Effector memory CD4-positive, alpha-beta T cell (primary cell): ENCODE measurements around the gene PPP1R37.
A peak's percentile ranks its signal among the peaks of the same experiment; 100 is the strongest.

ENCODE experiments used
- DNase-seq, 3 donors: peaks; one replicate each; pipeline ENCODE4 v3.0.0-alpha.2; 2020
- H3K27ac ChIP-seq: 2 replicates; pipeline ENCODE4 v1.7.0; 2013; ENCODE audit warnings: mild to moderate bottlenecking, low read length, moderate library complexity; ENCODE audit not compliant: insufficient read depth, poor library complexity, severe bottlenecking
- H3K27me3 ChIP-seq: replicated peaks from 2 replicates; pipeline ENCODE4 v1.7.0; 2013; ENCODE audit warnings: mild to moderate bottlenecking, low read length; ENCODE audit not compliant: insufficient read depth, control insufficient read depth, poor library complexity, severe bottlenecking
- H3K36me3 ChIP-seq: 2 replicates; pipeline ENCODE4 v1.7.0; 2013; ENCODE audit warnings: mild to moderate bottlenecking, low read length, moderate library complexity; ENCODE audit not compliant: control insufficient read depth, insufficient read depth
- H3K4me1 ChIP-seq: 2 replicates; pipeline ENCODE4 v1.7.0; 2013; ENCODE audit warnings: low read length, mild to moderate bottlenecking; ENCODE audit not compliant: control insufficient read depth, insufficient read depth, poor library complexity, severe bottlenecking
- H3K4me3 ChIP-seq: 2 replicates; pipeline ENCODE4 v1.7.0; 2013; ENCODE audit warnings: low read length, low read depth, mild to moderate bottlenecking; ENCODE audit not compliant: insufficient read depth, poor library complexity, severe bottlenecking
- H3K9me3 ChIP-seq: 2 replicates; pipeline ENCODE4 v1.7.0; 2013; ENCODE audit warnings: mild to moderate bottlenecking, low read length, moderate library complexity; ENCODE audit not compliant: control insufficient read depth

PPP1R37 gene

GRCh38 chr19:45168767-45169351, 75.9 kb downstream of the PPP1R37 start:
- no peak overlapping the region for H3K4me3 ChIP-seq
- H3K27me3 ChIP-seq: no peaks in the 10 kb centered on the region
- H3K4me1 ChIP-seq: peaks cover 51% of the 10 kb centered on the region
- no peak for DNase-seq
- H3K36me3 ChIP-seq: no peaks in the 10 kb centered on the region
- H3K9me3 ChIP-seq: no peaks in the 10 kb centered on the region
- H3K27ac ChIP-seq: no peak overlapping the region

GRCh38 chr19:45169602-45170001, 76.6 kb downstream of the PPP1R37 start:
- Histone ChIP-seq H3K4me3 (no peak overlapping the region), H3K4me1 (peaks cover 44% of the 10 kb centered on the region), H3K36me3 (no peaks in the 10 kb centered on the region), H3K9me3 (no peaks in the 10 kb centered on the region), H3K27ac (no peak overlapping the region), H3K27me3 (no peaks in the 10 kb centered on the region)
- no peak for DNase-seq

- H3K36me3 ChIP-seq: no peaks in the 10 kb centered on the region
- H3K4me3 ChIP-seq: peak overlapping the region; percentile 8
- H3K4me1 ChIP-seq: peaks cover 36% of the 10 kb centered on the region
- no peak for DNase-seq
- H3K9me3 ChIP-seq: no peaks in the 10 kb centered on the region
- no peaks in the 10 kb centered on the region for H3K27me3 ChIP-seq
- peak overlapping the region; percentile 56 for H3K27ac ChIP-seq
Measured at GRCh38 chr19:45170146-45171106, 77.4 kb downstream of the PPP1R37 start.

- Histone ChIP-seq H3K4me3 (peak overlapping the region; percentile 8), H3K36me3 (no peaks in the 10 kb centered on the region), H3K27ac (peak overlapping the region; percentile 56), H3K4me1 (peaks cover 34% of the 10 kb centered on the region), H3K9me3 (no peaks in the 10 kb centered on the region), H3K27me3 (no peaks in the 10 kb centered on the region)
- DNase-seq: peak; percentile 39 to 56 (median 42)
Measured at GRCh38 chr19:45171211-45171623, 78.2 kb downstream of the PPP1R37 start.

- Histone ChIP-seq H3K36me3 (no peaks in the 10 kb centered on the region), H3K4me3 (no peak overlapping the region), H3K27me3 (no peaks in the 10 kb centered on the region), H3K4me1 (peaks cover 34% of the 10 kb centered on the region), H3K27ac (peak overlapping the region; percentile 48), H3K9me3 (no peaks in the 10 kb centered on the region)
- no peak for DNase-seq
Measured at GRCh38 chr19:45172173-45172572, 79.2 kb downstream of the PPP1R37 start.

GRCh38 chr19:45172611-45173208, 79.7 kb downstream of the PPP1R37 start:
- Histone ChIP-seq H3K27ac (peak overlapping the region; percentile 48), H3K36me3 (no peaks in the 10 kb centered on the region), H3K27me3 (no peaks in the 10 kb centered on the region), H3K9me3 (no peaks in the 10 kb centered on the region), H3K4me1 (peaks cover 36% of the 10 kb centered on the region), H3K4me3 (no peak overlapping the region)
- DNase-seq: no peak

GRCh38 chr19:45173816-45174215, 80.8 kb downstream of the PPP1R37 start:
- no peak overlapping the region for H3K27ac ChIP-seq
- peaks cover 36% of the 10 kb centered on the region for H3K4me1 ChIP-seq
- H3K36me3 ChIP-seq: no peaks in the 10 kb centered on the region
- H3K9me3 ChIP-seq: no peaks in the 10 kb centered on the region
- no peak overlapping the region for H3K4me3 ChIP-seq
- no peaks in the 10 kb centered on the region for H3K27me3 ChIP-seq
- DNase-seq: no peak

GRCh38 chr19:45175515-45176345, 82.8 kb downstream of the PPP1R37 start:
- Histone ChIP-seq H3K36me3 (no peaks in the 10 kb centered on the region), H3K9me3 (no peaks in the 10 kb centered on the region), H3K4me1 (peaks cover 35% of the 10 kb centered on the region), H3K27ac (no peak overlapping the region), H3K4me3 (no peak overlapping the region), H3K27me3 (no peaks in the 10 kb centered on the region)
- DNase-seq: no peak

- H3K4me1 ChIP-seq: peaks cover 20% of the 10 kb centered on the region
- H3K27me3 ChIP-seq: no peaks in the 10 kb centered on the region
- peak in 1 of 3 donors; percentile 11 for DNase-seq
- H3K36me3 ChIP-seq: peaks cover 9% of the 10 kb centered on the region
- no peaks in the 10 kb centered on the region for H3K9me3 ChIP-seq
- peak within 1 kb of the TSS; percentile 86 for H3K27ac ChIP-seq
- H3K4me3 ChIP-seq: peak within 1 kb of the TSS; percentile 81
Measured at GRCh38 chr19:45177817-45178261, 84.9 kb downstream of the PPP1R37 start, which contains the start of gene TRAPPC6A. TSS of gene TRAPPC6A (minus strand) at chr19:45178237. CDS start at chr19:45178218, 19 bp downstream.
